Stimulated activated CD8-positive, alpha-beta memory T cell treated with anti-CD3 and anti-CD28 coated beads, Interleukin-4, amount 100 ng/mL, for 48 hours (primary cell): ENCODE results near the gene ITGA7.

Source experiments
- DNase-seq: peaks from one replicate; pipeline ENCODE4 v3.0.0-alpha.2; 2020

ITGA7 gene

GRCh38 chr12:55707841-55708694 lies at the start of gene ITGA7:
Gene ITGA7, minus strand, starts transcription at chr12:55707904. Its CDS starts 222 bp downstream, at chr12:55707682.
- peak; percentile 81 for DNase-seq

GRCh38 chr12:55755246-55755645 lies 47.5 kb upstream of the ITGA7 start:
- DNase-seq, result no peak

- DNase-seq, result no peak
These were observed 40.7 kb upstream of the ITGA7 start for GRCh38 chr12:55748230-55748993.

GRCh38 chr12:55746913-55747231 lies 39.2 kb upstream of the ITGA7 start:
- no peak for DNase-seq

GRCh38 chr12:55746174-55746912 lies 38.6 kb upstream of the ITGA7 start:
- no peak for DNase-seq

- DNase-seq, result no peak
These were observed 37.9 kb upstream of the ITGA7 start for GRCh38 chr12:55745361-55746173.

- no peak for DNase-seq
These were observed 36.8 kb upstream of the ITGA7 start for GRCh38 chr12:55744340-55745030.

- peak; percentile 63 for DNase-seq
These were observed 36.0 kb upstream of the ITGA7 start for GRCh38 chr12:55743406-55744339.

GRCh38 chr12:55742719-55743405 lies 35.2 kb upstream of the ITGA7 start, which contains the start of gene GDF11:
Gene GDF11, plus strand, starts transcription at chr12:55743122. Its CDS starts 195 bp downstream, at chr12:55743317.
- DNase-seq, result peak; percentile 85

- no peak for DNase-seq
These were observed 34.4 kb upstream of the ITGA7 start for GRCh38 chr12:55741931-55742680.

GRCh38 chr12:55739025-55739378 lies 31.3 kb upstream of the ITGA7 start:
- no peak for DNase-seq

GRCh38 chr12:55738123-55739024 lies 30.7 kb upstream of the ITGA7 start:
- peak; percentile 91 for DNase-seq

GRCh38 chr12:55737581-55738122 lies 29.9 kb upstream of the ITGA7 start:
- DNase-seq, result no peak

GRCh38 chr12:55736780-55737580 lies 29.3 kb upstream of the ITGA7 start:
- DNase-seq, result peak; percentile 80

- no peak for DNase-seq
These were observed 28.4 kb upstream of the ITGA7 start for GRCh38 chr12:55736076-55736475.

- DNase-seq, result no peak
These were observed 26.9 kb upstream of the ITGA7 start for GRCh38 chr12:55734595-55734994.

GRCh38 chr12:55733858-55734257 lies 26.2 kb upstream of the ITGA7 start:
- no peak for DNase-seq
